Natural killer cell (primary cell): ENCODE measurements around the gene ATP2B2. TPM values are rescaled to one million over a fixed set of nuclear protein-coding genes. Genes with fewer than 3 reads are reported as not detected.
"Not testable (repeated sequence)": the region's sequence is repeated elsewhere in the genome, so short reads cannot be mapped to it uniquely, and the experiment has no call there.

ENCODE experiments used
- ATAC-seq, 3 donors: fragments of 150-1000 bp in 2 of 3; fragments of 200-7000 bp in 1 of 3; cut with Tn5 transposase; 1 replicate in 1 of 3; 2 replicates in 2 of 3; pipeline ENCODE4 v1.10.0; 2021; ENCODE audit warnings: mild to moderate bottlenecking in 2 of 3, moderate library complexity in 2 of 3
- DNase-seq, 2 donors: peaks; one replicate each; pipeline versions ENCODE4 v3.0.0 to v3.0.0-alpha.2; 2013 to 2021; ENCODE audit warnings: mixed read lengths in 1 of 2
- H3K27ac ChIP-seq: one replicate; pipeline ENCODE4 v1.5.1; 2013; ENCODE audit warnings: mild to moderate bottlenecking, low read length
- H3K27me3 ChIP-seq: one replicate; pipeline ENCODE4 v1.6.1; 2013; ENCODE audit warnings: low read length; ENCODE audit not compliant: control insufficient read depth, insufficient read depth
- H3K36me3 ChIP-seq: one replicate; pipeline ENCODE4 v1.6.1; 2013; ENCODE audit warnings: low read length; ENCODE audit not compliant: control insufficient read depth, insufficient read depth
- H3K4me1 ChIP-seq: one replicate; pipeline ENCODE4 v1.6.1; 2013; ENCODE audit warnings: low read length; ENCODE audit not compliant: control insufficient read depth, insufficient read depth
- H3K4me3 ChIP-seq: one replicate; pipeline ENCODE4 v1.5.1; 2013; ENCODE audit warnings: low read length
- H3K9me3 ChIP-seq: one replicate; pipeline ENCODE4 v1.6.1; 2013; ENCODE audit warnings: low read length; ENCODE audit not compliant: control insufficient read depth, insufficient read depth
- H3K27ac Mint-ChIP-seq, 2 donors: one replicate each; pipeline ENCODE4 v1.8.0; 2022; ENCODE audit warnings: mild to moderate bottlenecking in 2 of 2, mixed read lengths in 2 of 2, moderate library complexity in 1 of 2
- H3K27me3 Mint-ChIP-seq, 2 donors: one replicate each; pipeline ENCODE4 v1.8.0; 2022; ENCODE audit warnings: low read depth in 2 of 2, mixed read lengths in 2 of 2
- H3K36me3 Mint-ChIP-seq: one replicate; pipeline ENCODE4 v1.8.0; 2022; ENCODE audit warnings: mixed read lengths
- H3K4me1 Mint-ChIP-seq, 2 donors: one replicate each; pipeline ENCODE4 v1.8.0; 2022; ENCODE audit warnings: mixed read lengths in 2 of 2
- H3K4me3 Mint-ChIP-seq: one replicate; pipeline ENCODE4 v1.8.0; 2022; ENCODE audit warnings: mild to moderate bottlenecking, moderate library complexity, mixed read lengths
- H3K9me3 Mint-ChIP-seq, 2 donors: one replicate each; pipeline ENCODE4 v1.8.0; 2022; ENCODE audit warnings: mixed read lengths in 2 of 2
- CTCF ChIP-seq: fragments of 200-600 bp; IDR thresholded peaks from one replicate; pipeline ENCODE4 v1.8.0; 2022; ENCODE audit warnings: antibody characterized with exemption
- WGBS: methylation state at CpG from one replicate; pipeline ENCODE4 v1.1.7; 2013; ENCODE audit warnings: missing lambda C conversion rate; ENCODE audit not compliant: insufficient coverage; 5-methylcytosine and 5-hydroxymethylcytosine counted together
- intact Hi-C: fragments of 100-400 bp; cut with micrococcal nuclease; formaldehyde crosslinking; loops from one replicate; pipeline ENCODE4 v1.14.2; 2022
- total RNA-seq, 4 donors: library from RNA; stranded (reverse); fragments of 120-200 nt in 1 of 4; gene quantifications; one replicate each; pipeline versions ENCODE4 v1.2.3 to v1.2.4, GENCODE V29; 2013 to 2022

The ATP2B2 gene
- total RNA-seq, 3 donors from 2014 or later (not counting 1 experiment from before 2014, with no cell fraction given): not detected

- Mint-ChIP-seq H3K27ac (no peak overlapping the region), H3K9me3 (no peaks in the 10 kb centered on the region), H3K27me3 (peaks cover 0 to 5% of the 10 kb centered on the region in 2 donors), H3K4me3 (no peak overlapping the region), H3K36me3 (no peaks in the 10 kb centered on the region), H3K4me1 (peaks cover 0 to 5% of the 10 kb centered on the region in 2 donors)
- DNase-seq (no peak), ATAC-seq (no peak)
- no peaks in the 10 kb centered on the region for H3K27me3 ChIP-seq
- no peak overlapping the region for H3K4me3 ChIP-seq
- TF ChIP-seq CTCF: no peak
- no peak overlapping the region for H3K27ac ChIP-seq
- intact Hi-C loops: no loop called here
- H3K4me1 ChIP-seq: peaks cover 5% of the 10 kb centered on the region
- H3K9me3 ChIP-seq: peaks cover 8% of the 10 kb centered on the region
- no peaks in the 10 kb centered on the region for H3K36me3 ChIP-seq
- WGBS: 92% methylated on average over 4 of the region's 4 CpGs
Measured at GRCh38 chr3:10383850-10384248, 121.5 kb downstream of the ATP2B2 start.

GRCh38 chr3:10382892-10383849 lies 122.2 kb downstream of the ATP2B2 start:
- no peaks in the 10 kb centered on the region for H3K36me3 Mint-ChIP-seq
- H3K9me3 ChIP-seq: peaks cover 8% of the 10 kb centered on the region
- no peaks in the 10 kb centered on the region for H3K36me3 ChIP-seq
- H3K4me1 ChIP-seq: peaks cover 5% of the 10 kb centered on the region
- no peak overlapping the region for H3K4me3 ChIP-seq
- no peak overlapping the region for H3K27ac ChIP-seq
- no peaks in the 10 kb centered on the region for H3K9me3 Mint-ChIP-seq
- WGBS: 69% methylated on average over 2 of the region's 4 CpGs
- peaks cover 0 to 5% of the 10 kb centered on the region in 2 donors for H3K4me1 Mint-ChIP-seq
- no peak overlapping the region for H3K4me3 Mint-ChIP-seq
- intact Hi-C loops: no loop called here
- ATAC-seq: no peak
- DNase-seq: no peak
- no peak overlapping the region for H3K27ac Mint-ChIP-seq
- H3K27me3 ChIP-seq: no peaks in the 10 kb centered on the region
- no peak for TF ChIP-seq CTCF
- peaks cover 0 to 5% of the 10 kb centered on the region in 2 donors for H3K27me3 Mint-ChIP-seq

- H3K4me3 Mint-ChIP-seq, ATAC-seq: not testable (repeated sequence)
- WGBS: no CpG with 5 or more reads among the region's 3 CpGs
Measured at GRCh38 chr3:10382445-10382844, 122.9 kb downstream of the ATP2B2 start.

GRCh38 chr3:10381336-10381735 lies 124.0 kb downstream of the ATP2B2 start:
- ATAC-seq (no peak), DNase-seq (no peak)
- no peak overlapping the region for H3K4me3 ChIP-seq
- Mint-ChIP-seq H3K9me3 (no peaks in the 10 kb centered on the region), H3K27ac (no peak overlapping the region), H3K27me3 (peaks cover 0 to 5% of the 10 kb centered on the region in 2 donors), H3K4me3 (no peak overlapping the region), H3K4me1 (no peaks in the 10 kb centered on the region), H3K36me3 (no peaks in the 10 kb centered on the region)
- no peak overlapping the region for H3K27ac ChIP-seq
- no peaks in the 10 kb centered on the region for H3K4me1 ChIP-seq
- intact Hi-C loops: no loop called here
- no peaks in the 10 kb centered on the region for H3K36me3 ChIP-seq
- H3K9me3 ChIP-seq: no peaks in the 10 kb centered on the region
- WGBS: 82% methylated on average over 4 of the region's 4 CpGs
- no peak for TF ChIP-seq CTCF
- H3K27me3 ChIP-seq: no peaks in the 10 kb centered on the region

More at GRCh38 chr3:10382445-10382844, 122.9 kb downstream of the ATP2B2 start:
- H3K27me3 ChIP-seq, H3K4me3 ChIP-seq, DNase-seq, H3K9me3 ChIP-seq, H3K4me1 Mint-ChIP-seq, H3K4me1 ChIP-seq, H3K27me3 Mint-ChIP-seq, H3K36me3 Mint-ChIP-seq, H3K36me3 ChIP-seq, H3K27ac ChIP-seq, H3K9me3 Mint-ChIP-seq, H3K27ac Mint-ChIP-seq, intact Hi-C loops: not testable (repeated sequence)
